ENCODE measurements around the gene GSE1. TPM values are rescaled to one million over a fixed set of nuclear protein-coding genes. Genes with fewer than 3 reads are reported as not detected.

The GSE1 gene
- total RNA-seq, 1 donor from 2014 or later: 101 TPM

DNA sequence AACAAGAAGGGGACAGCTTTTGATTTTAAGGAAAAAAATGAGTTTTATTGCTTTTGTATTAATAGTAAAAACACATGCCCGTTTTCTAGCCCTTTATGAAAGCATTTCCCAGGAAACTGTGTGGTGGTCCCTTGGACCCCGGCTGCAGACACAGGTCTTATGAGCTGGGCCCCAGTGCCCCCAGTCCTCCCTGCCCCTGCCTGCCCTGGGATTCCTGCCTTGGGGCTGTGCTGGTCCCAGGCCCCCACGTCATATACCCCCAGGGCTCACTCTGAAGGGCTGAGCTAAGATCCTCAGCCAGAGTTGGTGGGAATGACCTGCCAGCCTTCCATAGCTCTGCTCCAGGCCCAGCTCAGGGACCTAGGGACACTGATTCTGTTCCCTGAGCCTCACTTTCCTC, 44.9 kb downstream of the GSE1 start:
- Mint-ChIP-seq H3K27me3 (no peaks in the 10 kb centered on the region), H3K4me3 (no peak overlapping the region), H3K4me1 (ENCODE audit: unreplicated experiment) (peaks cover 21% of the 10 kb centered on the region), H3K9me3 (no peaks in the 10 kb centered on the region), H3K36me3 (peaks cover 13% of the 10 kb centered on the region), H3K27ac (no peak overlapping the region)
- TF ChIP-seq, protein P1, sequence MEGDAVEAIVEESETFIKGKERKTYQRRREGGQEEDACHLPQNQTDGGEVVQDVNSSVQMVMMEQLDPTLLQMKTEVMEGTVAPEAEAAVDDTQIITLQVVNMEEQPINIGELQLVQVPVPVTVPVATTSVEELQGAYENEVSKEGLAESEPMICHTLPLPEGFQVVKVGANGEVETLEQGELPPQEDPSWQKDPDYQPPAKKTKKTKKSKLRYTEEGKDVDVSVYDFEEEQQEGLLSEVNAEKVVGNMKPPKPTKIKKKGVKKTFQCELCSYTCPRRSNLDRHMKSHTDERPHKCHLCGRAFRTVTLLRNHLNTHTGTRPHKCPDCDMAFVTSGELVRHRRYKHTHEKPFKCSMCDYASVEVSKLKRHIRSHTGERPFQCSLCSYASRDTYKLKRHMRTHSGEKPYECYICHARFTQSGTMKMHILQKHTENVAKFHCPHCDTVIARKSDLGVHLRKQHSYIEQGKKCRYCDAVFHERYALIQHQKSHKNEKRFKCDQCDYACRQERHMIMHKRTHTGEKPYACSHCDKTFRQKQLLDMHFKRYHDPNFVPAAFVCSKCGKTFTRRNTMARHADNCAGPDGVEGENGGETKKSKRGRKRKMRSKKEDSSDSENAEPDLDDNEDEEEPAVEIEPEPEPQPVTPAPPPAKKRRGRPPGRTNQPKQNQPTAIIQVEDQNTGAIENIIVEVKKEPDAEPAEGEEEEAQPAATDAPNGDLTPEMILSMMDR (conservative IDR thresholded peaks at IDR 0.05): no peak
- DNase-seq (ENCODE audit: extremely low spot score, unreplicated experiment): no peak

DNA sequence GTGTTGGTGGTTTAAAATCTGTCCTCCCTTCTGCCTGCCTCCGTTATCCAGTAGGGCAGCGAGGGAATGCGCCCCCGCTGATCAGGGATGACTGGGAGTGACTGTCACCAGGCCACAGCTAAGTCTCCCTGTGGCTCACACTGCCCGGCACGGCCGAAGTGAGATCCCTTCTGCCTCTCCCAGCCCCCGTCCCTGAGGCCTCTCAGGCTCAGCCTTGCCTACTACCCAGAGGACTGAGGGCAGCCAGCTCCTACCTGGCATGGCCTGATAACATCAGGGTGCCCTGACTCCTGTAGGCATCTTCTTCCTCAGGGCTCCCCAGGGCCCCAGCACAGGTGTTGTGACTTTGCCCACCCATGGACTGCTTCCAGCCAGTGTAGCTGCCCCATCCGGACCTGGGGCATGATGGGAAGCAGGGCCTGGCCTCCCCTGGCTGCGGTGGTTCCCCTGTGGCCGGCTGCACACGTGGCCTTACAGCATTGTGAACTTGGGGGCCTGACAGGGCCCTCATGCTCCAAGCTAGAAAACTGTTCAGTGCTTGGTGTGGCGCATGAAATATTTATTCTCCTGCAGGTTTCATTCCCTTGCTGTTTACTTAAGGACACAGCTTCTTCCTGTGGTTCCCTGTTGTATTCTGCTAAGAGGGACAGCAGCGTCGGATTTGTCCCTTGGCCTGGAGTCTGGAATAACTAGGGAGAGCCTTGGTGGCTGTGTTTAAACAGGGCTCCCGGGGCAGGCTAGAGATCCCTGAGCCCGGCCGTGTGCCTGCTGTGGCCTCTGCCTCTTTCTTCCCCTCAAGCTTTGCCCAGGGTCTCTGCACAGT, 45.6 kb downstream of the GSE1 start:
- TF ChIP-seq, protein P1 (conservative IDR thresholded peaks at IDR 0.05): no peak
- Mint-ChIP-seq H3K4me3 (no peak overlapping the region), H3K4me1 (ENCODE audit: unreplicated experiment) (peaks cover 21% of the 10 kb centered on the region), H3K36me3 (peaks cover 13% of the 10 kb centered on the region), H3K9me3 (no peaks in the 10 kb centered on the region), H3K27ac (no peak overlapping the region), H3K27me3 (no peaks in the 10 kb centered on the region)
- DNase-seq (ENCODE audit: extremely low spot score, unreplicated experiment): no peak

DNA sequence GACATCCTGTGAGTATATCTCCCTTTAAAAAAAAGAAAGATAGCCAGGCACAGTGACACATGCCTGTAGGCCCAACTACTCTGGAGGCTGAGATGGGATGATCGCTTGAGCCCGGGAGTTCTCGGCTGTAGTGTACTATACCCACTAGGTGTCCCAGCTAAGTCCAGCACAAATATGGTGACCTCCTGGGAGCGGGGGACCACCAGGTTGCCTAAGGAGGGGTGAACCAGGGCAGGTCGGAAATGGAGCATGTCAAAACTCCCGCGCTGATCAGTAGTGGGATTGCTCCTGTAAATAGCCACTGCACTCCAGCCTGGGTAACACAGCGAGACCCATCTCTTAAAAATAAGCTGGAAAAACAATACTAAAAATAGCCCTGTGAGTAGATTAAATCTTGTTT, 46.2 kb downstream of the GSE1 start:
- Mint-ChIP-seq H3K27ac (peak overlapping the region; percentile 77), H3K4me3 (no peak overlapping the region), H3K36me3 (peaks cover 13% of the 10 kb centered on the region), H3K4me1 (ENCODE audit: unreplicated experiment) (peaks cover 21% of the 10 kb centered on the region), H3K27me3 (no peaks in the 10 kb centered on the region), H3K9me3 (no peaks in the 10 kb centered on the region)
- TF ChIP-seq, protein P1 (conservative IDR thresholded peaks at IDR 0.05): no peak
- no peak for DNase-seq (ENCODE audit: extremely low spot score, unreplicated experiment)

DNA sequence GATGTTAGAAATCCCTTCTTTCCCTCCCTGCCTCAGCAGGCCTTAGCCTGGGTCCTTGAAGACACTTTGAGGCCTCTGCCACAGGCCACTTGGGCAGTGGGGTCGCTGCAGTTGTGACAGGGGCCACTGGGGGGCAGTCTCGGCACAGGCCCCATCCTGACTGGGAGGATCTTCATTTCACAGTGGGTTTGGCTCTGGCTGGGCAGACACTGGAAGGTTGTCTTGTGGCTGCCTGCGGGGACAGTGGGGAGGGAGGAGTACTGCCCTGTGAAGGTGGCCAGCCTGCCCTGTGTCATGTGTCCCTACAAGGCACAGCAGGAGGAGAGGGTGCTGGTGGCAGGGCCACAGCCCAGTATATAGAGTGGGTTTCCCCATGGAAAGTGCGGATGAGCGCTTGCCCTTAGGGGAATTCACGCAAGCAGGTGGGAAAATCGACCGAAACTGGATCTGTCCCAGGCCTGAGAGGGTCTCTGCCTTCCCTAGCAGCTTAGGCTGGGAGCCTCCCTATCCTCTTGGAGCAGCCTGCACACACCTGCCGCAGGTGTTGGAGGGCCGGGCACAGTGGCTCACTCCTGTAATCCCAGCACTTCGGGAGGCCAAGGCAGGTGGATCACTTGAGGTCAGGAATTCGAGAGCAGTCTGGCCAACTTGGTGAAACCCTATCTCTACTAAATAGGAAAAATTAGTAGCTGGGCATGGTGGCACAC, 46.8 kb downstream of the GSE1 start:
- peak overlapping the region; percentile 77 for H3K27ac Mint-ChIP-seq
- H3K27me3 Mint-ChIP-seq: no peaks in the 10 kb centered on the region
- H3K4me1 Mint-ChIP-seq (ENCODE audit: unreplicated experiment): peaks cover 21% of the 10 kb centered on the region
- no peaks in the 10 kb centered on the region for H3K9me3 Mint-ChIP-seq
- H3K36me3 Mint-ChIP-seq: peaks cover 13% of the 10 kb centered on the region
- H3K4me3 Mint-ChIP-seq: no peak overlapping the region
- TF ChIP-seq, protein P1 (conservative IDR thresholded peaks at IDR 0.05): peak; percentile 94
- DNase-seq (ENCODE audit: extremely low spot score, unreplicated experiment): peak; percentile 85

DNA sequence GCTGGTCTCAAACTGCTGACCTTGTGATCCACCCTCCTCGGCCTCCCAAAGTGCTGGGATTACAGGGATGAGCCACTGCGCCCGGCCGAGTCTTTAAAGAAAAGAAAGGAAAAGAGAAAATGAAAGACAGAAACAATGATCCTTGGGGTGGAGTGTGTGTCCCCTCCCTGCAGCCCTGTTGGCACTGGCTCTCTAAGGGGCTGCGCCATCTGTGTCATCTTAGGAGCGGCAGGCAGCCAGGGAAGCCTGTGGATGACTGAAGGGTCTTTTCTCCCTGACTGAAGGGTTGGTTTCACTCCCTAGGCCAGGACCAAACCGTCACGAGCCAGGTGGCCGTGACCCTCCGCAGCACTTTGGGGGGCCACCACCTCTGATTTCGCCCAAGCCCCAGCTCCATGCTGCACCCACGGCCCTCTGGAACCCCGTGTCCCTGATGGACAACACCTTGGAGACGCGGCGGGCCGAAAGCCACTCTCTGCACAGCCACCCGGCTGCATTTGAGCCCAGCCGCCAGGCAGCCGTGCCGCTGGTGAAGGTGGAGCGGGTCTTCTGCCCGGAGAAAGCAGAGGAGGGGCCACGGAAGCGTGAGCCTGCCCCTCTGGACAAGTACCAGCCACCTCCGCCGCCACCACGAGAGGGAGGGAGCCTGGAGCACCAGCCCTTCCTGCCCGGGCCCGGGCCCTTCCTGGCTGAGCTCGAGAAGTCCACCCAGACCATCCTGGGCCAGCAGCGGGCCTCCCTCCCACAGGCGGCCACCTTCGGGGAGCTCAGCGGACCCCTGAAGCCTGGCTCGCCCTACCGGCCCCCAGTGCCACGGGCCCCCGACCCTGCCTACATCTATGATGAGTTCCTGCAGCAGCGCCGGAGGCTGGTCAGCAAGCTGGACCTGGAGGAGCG, 48.0 kb downstream of the GSE1 start:
- H3K36me3 Mint-ChIP-seq: peaks cover 19% of the 10 kb centered on the region
- peaks cover 21% of the 10 kb centered on the region for H3K4me1 Mint-ChIP-seq (ENCODE audit: unreplicated experiment)
- H3K27ac Mint-ChIP-seq: no peak overlapping the region

More for the DNA sequence above, 48.0 kb downstream of the GSE1 start:
- no peaks in the 10 kb centered on the region for H3K9me3 Mint-ChIP-seq
- H3K27me3 Mint-ChIP-seq: no peaks in the 10 kb centered on the region
- TF ChIP-seq, protein P1 (conservative IDR thresholded peaks at IDR 0.05): no peak
- no peak for DNase-seq (ENCODE audit: extremely low spot score, unreplicated experiment)
- H3K4me3 Mint-ChIP-seq: no peak overlapping the region

Measured in type B pancreatic cell (in vitro differentiated cells).